Activated T-helper 9 cell treated with anti-CD3 and anti-CD28 coated beads, Interleukin-2, amount 50 U/mL, for 16 hours (primary cell): ENCODE measurements around the gene TULP4.

Source experiments
- DNase-seq: peaks from one replicate; pipeline ENCODE4 v3.0.0-alpha.2; 2020; ENCODE audit warnings: low read depth

TULP4 gene

GRCh38 chr6:158312165-158312564 is at the start of gene TULP4:
Gene TULP4 (plus strand): TSS chr6:158312465. CDS start chr6:158314017, 1,552 bp downstream.
- DNase-seq, result no peak

- DNase-seq, result no peak
Measured at GRCh38 chr6:158262755-158263154, 49.5 kb upstream of the TULP4 start.

- no peak for DNase-seq
Measured at GRCh38 chr6:158264180-158264579, 48.1 kb upstream of the TULP4 start.

- DNase-seq, result no peak
Measured at GRCh38 chr6:158266131-158266530, 46.1 kb upstream of the TULP4 start.

GRCh38 chr6:158268361-158269147 is 43.7 kb upstream of the TULP4 start:
- DNase-seq, result no peak

- no peak for DNase-seq
Measured at GRCh38 chr6:158269657-158270056, 42.6 kb upstream of the TULP4 start.

GRCh38 chr6:158270389-158271127 is 41.7 kb upstream of the TULP4 start:
- no peak for DNase-seq

GRCh38 chr6:158272324-158272723 is 39.9 kb upstream of the TULP4 start:
- DNase-seq, result no peak

- no peak for DNase-seq
Measured at GRCh38 chr6:158278004-158278403, 34.3 kb upstream of the TULP4 start.

- DNase-seq, result no peak
Measured at GRCh38 chr6:158279615-158280014, 32.6 kb upstream of the TULP4 start.

- DNase-seq, result no peak
Measured at GRCh38 chr6:158283304-158283980, 28.8 kb upstream of the TULP4 start.

- no peak for DNase-seq
Measured at GRCh38 chr6:158284007-158284875, 28.0 kb upstream of the TULP4 start.

GRCh38 chr6:158284876-158285655 is 27.2 kb upstream of the TULP4 start:
- DNase-seq, result no peak

- no peak for DNase-seq
Measured at GRCh38 chr6:158285656-158286021, 26.6 kb upstream of the TULP4 start.

- no peak for DNase-seq
Measured at GRCh38 chr6:158286413-158286812, 25.9 kb upstream of the TULP4 start.

GRCh38 chr6:158287047-158287446 is 25.2 kb upstream of the TULP4 start:
- DNase-seq, result no peak

- no peak for DNase-seq
Measured at GRCh38 chr6:158290040-158290439, 22.2 kb upstream of the TULP4 start.

GRCh38 chr6:158290659-158291058 is 21.6 kb upstream of the TULP4 start:
- peak; percentile 36 for DNase-seq

- DNase-seq, result no peak
Measured at GRCh38 chr6:158292016-158292415, 20.2 kb upstream of the TULP4 start.

- no peak for DNase-seq
Measured at GRCh38 chr6:158293122-158293521, 19.1 kb upstream of the TULP4 start.
